ENCODE results near the gene FNIP2.
"Not testable (repeated sequence)": the region's sequence is repeated elsewhere in the genome, so short reads cannot be mapped to it uniquely, and the experiment has no call there.

Gene FNIP2

GRCh38 chr4:158828151-158828550 lies 59.3 kb downstream of the FNIP2 start:
- not testable (repeated sequence) for H3K27ac ChIP-seq; DNase-seq (ENCODE audit: low read depth, low spot score)

DNA sequence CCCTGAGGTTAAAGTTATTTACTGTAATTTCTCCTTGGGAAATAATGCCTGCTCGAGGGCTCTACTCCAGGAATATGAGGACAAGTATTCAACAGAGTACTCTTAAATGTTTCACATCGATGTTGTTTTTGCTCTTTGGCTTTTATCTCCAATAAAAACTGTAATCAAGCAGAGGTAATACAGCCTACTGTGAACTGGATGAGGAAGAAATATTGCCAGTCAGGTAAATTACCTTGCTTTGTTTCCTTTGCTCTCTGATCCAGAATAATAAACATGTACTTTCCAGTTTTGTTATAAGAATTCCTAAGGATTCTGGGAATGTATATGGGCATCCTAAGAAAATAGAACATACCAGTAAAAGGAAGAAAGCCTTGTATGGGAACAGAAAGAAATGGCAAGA lies 60.4 kb downstream of the FNIP2 start:
- no peak for DNase-seq (ENCODE audit: low read depth, low spot score)
- H3K27ac ChIP-seq: no peak overlapping the region

DNA sequence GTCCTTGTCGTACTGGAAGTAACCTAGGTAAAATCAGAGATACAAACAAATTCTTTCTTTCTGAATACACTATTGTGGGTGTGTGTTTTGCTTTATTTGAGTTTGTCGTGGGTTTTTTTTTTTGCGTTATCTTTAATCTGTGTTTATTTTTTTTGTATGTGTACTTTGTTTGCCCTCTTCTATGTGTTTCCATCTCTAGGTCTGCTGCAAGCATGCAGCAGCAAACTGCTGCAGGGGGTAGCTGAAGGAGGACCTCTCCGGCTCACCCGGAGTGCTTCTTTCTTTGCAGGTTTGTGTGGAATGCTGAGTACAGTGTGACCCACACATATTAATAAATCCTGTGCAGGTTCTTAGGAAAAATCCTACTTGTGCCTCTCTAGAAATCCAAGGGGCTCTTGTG lies 64.8 kb downstream of the FNIP2 start:
- H3K27ac ChIP-seq: peak overlapping the region; percentile 90

DNA sequence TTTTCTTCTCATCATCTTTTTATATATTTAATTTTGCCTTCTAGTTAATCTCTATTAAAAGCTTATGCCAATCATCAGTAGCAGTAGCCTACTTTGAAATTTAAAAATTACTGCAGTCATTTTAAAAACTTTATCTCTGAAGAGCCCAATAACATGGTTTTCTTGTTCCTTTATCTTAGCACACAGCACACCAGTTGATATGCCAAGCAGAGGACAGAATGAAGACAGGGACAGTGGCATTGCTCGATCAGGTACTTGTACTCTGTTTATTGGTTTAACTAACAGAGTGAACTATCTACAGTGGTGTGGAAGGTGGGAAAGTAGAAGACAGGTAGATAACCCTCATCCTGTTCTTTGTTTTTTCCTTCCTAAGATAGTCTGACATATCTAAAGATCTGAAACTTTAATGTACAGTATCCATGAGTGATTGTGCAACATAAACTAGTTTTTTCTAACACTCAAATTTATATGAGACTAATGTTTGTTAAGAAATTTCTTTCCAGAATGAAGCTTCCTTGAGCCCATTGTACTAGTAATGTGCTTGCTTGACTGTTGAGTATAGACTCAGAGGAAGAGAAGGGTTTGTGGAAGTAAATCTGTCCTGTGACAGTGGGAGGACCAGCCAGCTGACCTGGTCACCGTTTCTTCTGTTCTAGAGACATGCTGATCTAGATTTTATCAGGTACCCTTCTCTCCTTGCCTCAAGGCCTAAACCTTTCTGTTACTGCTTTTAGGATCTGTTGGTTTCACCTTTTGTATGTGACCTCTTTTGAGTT lies 66.6 kb downstream of the FNIP2 start:
- no peak for DNase-seq (ENCODE audit: low read depth, low spot score)
- peak overlapping the region; percentile 90 for H3K27ac ChIP-seq

More for the DNA sequence above, 64.8 kb downstream of the FNIP2 start:
- no peak for DNase-seq (ENCODE audit: low read depth, low spot score)

GRCh38 chr4:158836002-158836369 lies 67.2 kb downstream of the FNIP2 start:
- peak overlapping the region; percentile 90 for H3K27ac ChIP-seq
- no peak for DNase-seq (ENCODE audit: low read depth, low spot score)

GRCh38 chr4:158836828-158837449 lies 68.1 kb downstream of the FNIP2 start:
- DNase-seq (ENCODE audit: low read depth, low spot score): no peak
- no peak overlapping the region for H3K27ac ChIP-seq

GRCh38 chr4:158837527-158838141 lies 68.8 kb downstream of the FNIP2 start:
- no peak overlapping the region for H3K27ac ChIP-seq
- DNase-seq (ENCODE audit: low read depth, low spot score): no peak

DNA sequence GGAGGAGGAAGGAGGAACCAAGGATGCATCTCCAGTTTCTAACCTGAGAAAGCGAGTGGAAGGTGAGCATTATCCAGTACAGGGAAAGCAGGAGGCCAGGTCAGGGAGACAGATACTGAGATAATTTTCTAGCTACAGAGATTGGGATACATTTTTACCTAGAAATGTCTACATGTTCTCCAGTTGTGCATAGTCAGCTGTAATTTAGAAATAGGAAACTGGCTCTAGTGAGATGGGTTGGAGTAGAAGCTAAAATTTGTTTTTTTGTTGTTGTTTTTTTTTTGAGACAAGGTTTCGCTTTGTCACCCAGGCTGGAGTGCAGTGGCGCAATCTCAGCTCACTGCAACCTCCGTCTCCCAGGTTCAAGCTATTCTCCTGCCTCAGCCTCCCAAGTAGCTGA lies 71.3 kb downstream of the FNIP2 start:
- DNase-seq (ENCODE audit: low read depth, low spot score): no peak
- H3K27ac ChIP-seq: no peak overlapping the region

DNA sequence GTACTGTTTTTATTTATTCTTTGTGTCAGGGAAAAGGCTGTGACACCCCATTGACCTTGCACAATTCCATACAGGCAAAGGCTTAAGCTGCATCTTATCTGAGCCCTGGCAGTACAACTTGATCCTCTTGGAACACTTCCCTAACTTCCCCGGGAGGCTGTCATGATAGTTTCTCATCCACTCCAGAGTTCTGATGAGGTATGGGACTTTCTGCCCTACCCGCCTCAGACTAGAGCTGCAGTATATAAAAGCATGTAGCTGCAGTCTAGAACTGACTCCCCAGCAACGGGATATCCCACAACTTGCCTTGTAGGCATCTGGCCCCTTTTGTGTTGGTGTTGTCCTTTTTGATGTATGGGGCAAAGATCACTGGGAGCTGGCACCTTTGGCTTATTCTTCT lies 72.7 kb downstream of the FNIP2 start:
- H3K27ac ChIP-seq: no peak overlapping the region
- no peak for DNase-seq (ENCODE audit: low read depth, low spot score)

DNA sequence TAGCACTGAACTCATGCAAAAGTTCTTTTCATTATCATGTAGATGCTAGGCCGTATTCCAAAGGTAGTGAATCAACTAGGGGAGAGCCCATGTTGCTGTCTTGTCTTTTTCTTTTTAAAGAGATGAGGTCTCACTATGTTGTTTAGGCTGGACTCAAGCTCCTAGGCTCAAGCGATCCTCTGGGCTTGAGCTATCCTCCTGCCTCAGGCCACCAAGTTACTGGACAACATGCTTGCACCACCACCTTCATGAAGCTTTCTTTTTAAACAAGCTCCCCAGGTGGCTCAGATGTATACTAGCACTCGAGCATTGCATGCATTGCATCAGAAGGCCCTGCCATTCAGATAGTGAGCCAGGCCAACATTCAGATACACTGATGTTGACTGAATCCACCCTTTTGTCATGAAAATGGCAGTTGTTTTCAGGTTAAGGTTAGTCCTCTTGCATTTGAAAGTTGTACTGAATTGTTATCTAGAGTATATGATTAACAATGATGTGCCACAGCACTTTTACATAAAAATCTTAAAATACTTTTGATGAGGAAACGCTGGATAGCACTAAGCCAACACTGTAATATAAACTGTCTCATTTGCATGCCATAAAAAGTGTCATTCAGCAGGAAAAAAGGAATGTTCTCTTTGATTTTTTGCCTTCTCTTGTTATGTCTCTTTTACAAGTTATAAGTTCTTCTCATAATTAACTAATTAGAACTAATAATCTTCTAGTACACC lies 76.7 kb downstream of the FNIP2 start:
- H3K27ac ChIP-seq: no peak overlapping the region
- no peak for DNase-seq (ENCODE audit: low read depth, low spot score)

DNA sequence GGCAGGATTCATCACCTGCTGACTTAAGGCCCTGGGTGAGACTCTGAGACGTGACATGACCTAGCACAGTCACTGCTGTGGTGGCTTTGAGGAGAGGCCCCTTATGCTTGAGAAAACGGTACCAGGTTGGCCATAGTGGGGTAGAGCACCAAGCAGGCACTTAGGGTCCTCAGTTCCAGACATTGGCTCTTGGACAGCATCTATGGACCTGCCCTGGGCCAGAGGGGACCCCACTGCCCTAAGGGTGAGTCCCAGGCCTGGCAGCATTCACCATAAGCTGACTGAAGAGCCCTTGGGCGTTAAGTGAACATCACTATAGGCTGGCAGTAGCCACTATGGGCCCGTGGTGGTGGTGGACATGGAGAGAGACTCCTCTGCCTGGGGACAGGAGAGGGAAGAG lies 78.7 kb downstream of the FNIP2 start:
- no peak for DNase-seq (ENCODE audit: low read depth, low spot score)
- no peak overlapping the region for H3K27ac ChIP-seq

GRCh38 chr4:158849681-158850080 lies 80.9 kb downstream of the FNIP2 start:
- DNase-seq (ENCODE audit: low read depth, low spot score): no peak
- H3K27ac ChIP-seq: no peak overlapping the region

DNA sequence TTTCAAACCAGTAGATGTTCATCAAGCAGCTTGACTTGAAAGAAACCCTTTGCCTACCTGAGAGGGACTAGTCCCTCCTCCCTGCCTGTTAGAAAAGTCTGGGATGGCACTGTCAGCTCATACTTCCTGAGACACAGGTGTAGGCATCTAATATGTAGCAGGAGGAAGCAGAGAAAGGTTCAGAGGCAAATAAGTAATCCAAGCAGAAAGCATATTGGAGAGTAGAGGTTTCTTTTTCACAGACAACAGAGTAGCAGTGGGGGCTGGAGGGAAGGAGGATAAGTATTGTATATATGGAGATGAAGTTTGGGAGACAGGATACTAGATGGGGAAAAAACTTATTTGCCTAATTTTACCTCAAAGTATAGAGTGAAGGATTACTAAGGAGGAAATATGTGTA lies 81.5 kb downstream of the FNIP2 start:
- H3K27ac ChIP-seq: no peak overlapping the region
- DNase-seq (ENCODE audit: low read depth, low spot score): no peak

GRCh38 chr4:158850800-158851644 lies 82.2 kb downstream of the FNIP2 start:
- DNase-seq (ENCODE audit: low read depth, low spot score): no peak
- H3K27ac ChIP-seq: no peak overlapping the region

GRCh38 chr4:158854236-158854635 lies 85.4 kb downstream of the FNIP2 start:
- DNase-seq (ENCODE audit: low read depth, low spot score): no peak

GRCh38 chr4:158856852-158857251 lies 88.0 kb downstream of the FNIP2 start:
- H3K27ac ChIP-seq: no peak overlapping the region
- no peak for DNase-seq (ENCODE audit: low read depth, low spot score)

More at GRCh38 chr4:158854236-158854635, 85.4 kb downstream of the FNIP2 start:
- no peak overlapping the region for H3K27ac ChIP-seq

- no peak overlapping the region for H3K27ac ChIP-seq
- no peak for DNase-seq (ENCODE audit: low read depth, low spot score)
These were observed 89.1 kb downstream of the FNIP2 start for GRCh38 chr4:158857951-158858350.

DNA sequence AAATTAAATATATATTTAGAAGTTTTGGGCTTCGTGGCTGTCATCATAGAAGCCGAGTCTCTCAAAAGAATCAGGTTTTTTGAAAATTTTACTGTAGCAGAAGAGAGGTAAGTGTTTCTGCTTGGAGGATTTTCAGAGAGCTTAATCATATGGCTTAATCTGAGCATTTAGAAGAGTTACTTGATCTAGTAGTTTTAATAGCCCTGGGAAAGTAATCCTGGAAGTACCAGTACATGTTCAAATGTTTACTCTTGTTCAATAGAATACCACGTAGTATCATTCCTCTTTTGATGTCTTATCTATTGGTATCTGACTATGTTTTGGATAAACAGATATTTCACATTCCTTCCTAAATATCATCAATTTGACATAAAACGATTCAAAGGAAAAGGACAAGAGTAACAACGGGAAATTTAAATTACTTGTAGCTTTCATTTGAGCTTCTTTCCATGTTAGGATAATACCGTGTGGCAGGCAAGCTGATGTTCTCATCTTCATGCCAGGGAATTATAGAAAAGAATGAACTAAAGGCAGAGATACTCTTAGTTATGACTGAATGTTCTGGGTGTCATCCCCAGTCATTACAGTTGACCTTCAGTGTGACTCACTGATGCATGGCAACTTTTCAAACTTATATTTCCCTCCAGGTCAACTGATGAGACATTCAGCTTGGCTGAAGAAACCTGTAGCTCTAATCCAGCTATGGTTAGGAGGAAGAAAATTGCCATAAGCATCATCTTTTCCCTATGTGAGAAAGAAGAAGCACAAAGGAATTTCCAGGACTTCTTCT lies 89.8 kb downstream of the FNIP2 start:
- DNase-seq (ENCODE audit: low read depth, low spot score): no peak
- H3K27ac ChIP-seq: no peak overlapping the region

GRCh38 chr4:158859661-158860060 lies 90.8 kb downstream of the FNIP2 start:
- no peak for DNase-seq (ENCODE audit: low read depth, low spot score)
- H3K27ac ChIP-seq: no peak overlapping the region

Measured in epithelial cell of prostate (primary cell).